ENCODE measurements around the gene HNRNPA0. TPM values are rescaled to one million over a fixed set of nuclear protein-coding genes. Genes with fewer than 3 reads are reported as not detected.

The HNRNPA0 gene
- total RNA-seq, 1 experiment from 2014 or later, result 68.5 TPM

- Histone ChIP-seq H3K9me3 (ENCODE audit: control insufficient read depth, low read depth, low read length) (no peaks in the 10 kb centered on the region), H3T11ph (ENCODE audit: low read length) (no peak overlapping the region), H3K27ac (ENCODE audit: insufficient read length, low read depth, low read length) (no peak overlapping the region), H2BK5ac (ENCODE audit: insufficient read length, low read length) (no peak overlapping the region), H3K56ac (ENCODE audit: insufficient read length, low read depth, low read length) (no peak overlapping the region), H3K18ac (ENCODE audit: insufficient read length, low read depth, low read length) (no peak overlapping the region), H3K9ac (ENCODE audit: extremely low read depth, insufficient read length, low read length) (no peak overlapping the region), H4K5ac (ENCODE audit: insufficient read length, low read depth, low read length) (no peak overlapping the region), H3K4ac (ENCODE audit: low read depth, low read length) (no peak overlapping the region), H3K79me2 (ENCODE audit: insufficient read depth, low read length) (peaks cover 24% of the 10 kb centered on the region; the same call in 1 of the 2 replicates), H3K14ac (ENCODE audit: insufficient read depth, low read length) (no peak overlapping the region), H2BK12ac (ENCODE audit: insufficient read length, low read depth, low read length) (no peak overlapping the region), H3K27me3 (ENCODE audit: insufficient read depth, low read length) (no peaks in the 10 kb centered on the region), H4K91ac (ENCODE audit: insufficient read length, low read depth, low read length) (no peak overlapping the region), H2AK5ac (ENCODE audit: insufficient read length, low read length) (no peak overlapping the region), H3K79me1 (ENCODE audit: insufficient read depth, low read depth, low read length, poor library complexity, severe bottlenecking) (no peaks in the 10 kb centered on the region), H3K4me1 (ENCODE audit: insufficient read depth, low read length) (no peaks in the 10 kb centered on the region; the same call in 1 of the 2 replicates), H2BK120ac (ENCODE audit: low read depth, low read length, poor library complexity, severe bottlenecking) (no peak overlapping the region), H2AFZ (ENCODE audit: low read length) (no peak overlapping the region), H4K20me1 (ENCODE audit: control insufficient read depth, insufficient read depth, insufficient read length) (no peaks in the 10 kb centered on the region), H3K23ac (ENCODE audit: insufficient read length, low read depth, low read length) (no peak overlapping the region), H3K4me2 (ENCODE audit: insufficient read depth, insufficient read length, low read length) (no peak overlapping the region), H3K23me2 (ENCODE audit: insufficient read length, low read depth, low read length, poor library complexity, severe bottlenecking) (peaks cover 3% of the 10 kb centered on the region), H2BK20ac (ENCODE audit: low read depth, low read length, poor library complexity, severe bottlenecking) (no peak overlapping the region), H2BK15ac (ENCODE audit: low read depth, low read length) (no peak overlapping the region), H4K8ac (replicated peaks; ENCODE audit: insufficient read length, low read depth, low read length) (no peak overlapping the region)
- peaks cover 19 to 24% of the 10 kb centered on the region in 2 experiments for H3K4me1 Mint-ChIP-seq
- DNase-seq, result no peak
- H3K27ac Mint-ChIP-seq, result no peak overlapping the region
- H3K27me3 Mint-ChIP-seq (ENCODE audit: low read depth), result no peaks in the 10 kb centered on the region
- TF ChIP-seq CTCF (conservative IDR thresholded peaks at IDR 0.05), result no peak
- H3K9me3 Mint-ChIP-seq, result no peaks in the 10 kb centered on the region; a peak in 1 of 5 replicates
- no CpG with 5 or more reads among the region's 1 CpG for WGBS (ENCODE audit: extremely low coverage, insufficient read length, low lambda C conversion rate)
- peak overlapping the region; percentile 66 to 97 for H3K4me3 Mint-ChIP-seq
- peaks cover 14 to 31% (median 29%) of the 10 kb centered on the region in 3 experiments; a peak in 6 of 7 replicates for H3K36me3 Mint-ChIP-seq (ENCODE audit: insufficient read depth in 1 of 3, low read depth in 3 of 3)
These were observed 3.7 kb downstream of the HNRNPA0 start for GRCh38 chr5:137750436-137750835.
